Endometrial microvascular endothelial cells (primary cell): ENCODE data around the gene ZNF568. TPM values are rescaled to one million over a fixed set of nuclear protein-coding genes. Genes with fewer than 3 reads are reported as not detected.

Experiments used
- in situ Hi-C: cut with HindIII; loops from 2 replicates; pipeline ENCODE4 v1.10.0; 2017; ENCODE audit warnings: low sequenced_read_pairs, low pct_unique_long_range_greater_than_20kb; ENCODE audit errors: inconsistent ontology term
- total RNA-seq: library from RNA; depleted of rRNA; stranded (reverse); fragments of >200 nt; gene quantifications from one replicate; pipeline ENCODE4 v1.2.3, GENCODE V29; 2015; ENCODE audit errors: inconsistent ontology term

The ZNF568 gene
- total RNA-seq, 1 donor from 2014 or later = 2.5 TPM

DNA sequence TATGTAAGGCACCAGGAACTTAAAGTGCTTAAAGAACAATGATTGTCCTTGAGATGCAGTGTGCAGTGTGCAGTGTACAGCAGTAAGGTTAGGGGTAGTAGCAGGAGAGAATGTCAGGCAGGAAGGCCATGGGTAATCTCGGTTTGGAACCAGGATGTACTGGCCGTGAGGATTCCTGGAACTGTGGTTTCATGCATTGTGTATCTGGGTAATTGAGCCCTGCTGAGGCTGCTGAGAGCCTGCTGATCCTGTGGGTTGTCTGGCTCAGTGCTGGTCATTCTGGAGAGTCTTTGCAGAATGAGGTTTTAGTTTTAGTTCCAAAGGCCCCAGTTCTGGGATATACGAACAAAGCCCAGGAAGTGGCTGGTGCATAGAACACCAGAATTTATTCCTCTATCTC is 71.0 kb downstream of the ZNF568 start:
- in situ Hi-C loops = no loop called here

DNA sequence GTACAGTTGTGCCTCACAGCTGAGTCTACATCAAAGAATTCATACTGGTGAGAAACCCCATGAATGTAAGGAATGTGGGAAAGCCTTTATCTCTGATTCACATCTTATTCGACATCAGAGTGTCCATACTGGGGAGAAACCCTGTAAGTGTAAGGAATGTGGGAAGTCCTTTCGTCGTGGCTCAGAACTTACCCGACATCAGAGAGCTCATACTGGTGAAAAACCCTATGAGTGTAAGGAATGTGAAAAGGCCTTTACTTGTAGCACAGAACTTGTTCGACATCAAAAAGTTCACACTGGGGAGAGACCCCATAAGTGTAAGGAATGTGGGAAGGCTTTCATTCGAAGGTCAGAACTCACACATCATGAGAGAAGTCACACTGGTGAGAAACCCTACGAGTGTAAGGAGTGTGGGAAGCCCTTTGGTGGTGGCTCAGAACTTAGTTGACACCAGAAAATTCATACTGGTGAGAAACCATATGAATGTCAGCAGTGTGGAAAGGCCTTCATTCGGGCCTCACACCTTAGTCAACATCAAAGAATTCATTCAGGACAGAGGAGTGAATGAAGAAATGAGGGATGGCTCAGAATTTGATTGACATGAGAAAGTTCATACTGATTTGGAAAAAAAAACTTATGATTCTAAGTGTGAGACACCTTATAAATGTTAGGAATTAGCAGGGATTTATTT is 81.2 kb downstream of the ZNF568 start:
- in situ Hi-C loops = no loop called here

DNA sequence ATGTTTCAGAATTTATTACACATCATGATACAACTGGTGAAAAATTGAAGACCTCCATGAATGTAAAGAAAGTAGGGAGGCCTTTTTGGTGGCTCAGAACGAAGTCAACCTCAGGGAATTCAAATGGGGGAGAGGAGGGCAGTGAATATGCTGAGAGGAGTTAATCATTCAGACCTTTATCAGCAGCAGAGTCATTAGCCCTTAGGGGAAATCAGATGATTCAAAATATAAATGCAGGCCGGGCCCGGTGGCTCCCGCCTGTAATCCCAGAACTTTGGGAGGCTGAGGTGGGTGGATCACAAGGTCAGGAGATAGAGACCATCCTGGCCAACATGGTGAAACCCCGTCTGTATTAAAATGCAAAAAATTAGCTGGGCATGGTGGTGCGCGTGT is 81.7 kb downstream of the ZNF568 start:
- in situ Hi-C loops = no loop called here

DNA sequence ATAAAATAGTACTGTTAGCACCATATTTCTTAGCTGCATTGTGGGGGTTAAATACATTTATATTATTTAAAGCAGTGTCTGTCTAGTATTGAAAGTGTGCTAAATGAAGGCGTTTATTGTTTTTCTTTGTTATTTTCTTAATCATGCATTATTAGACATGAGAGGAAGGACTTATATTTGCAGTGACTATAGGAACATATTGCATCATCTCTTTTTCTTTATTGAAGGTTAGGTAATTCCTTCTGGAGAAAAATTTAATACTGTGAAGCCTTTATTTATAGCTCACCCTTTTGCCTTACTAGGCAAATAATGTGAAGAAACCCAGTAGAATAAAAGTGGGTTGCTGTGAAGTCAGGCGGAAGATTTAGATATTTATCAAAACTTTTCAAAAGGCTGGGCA is 83.2 kb downstream of the ZNF568 start:
- in situ Hi-C loops = no loop called here

DNA sequence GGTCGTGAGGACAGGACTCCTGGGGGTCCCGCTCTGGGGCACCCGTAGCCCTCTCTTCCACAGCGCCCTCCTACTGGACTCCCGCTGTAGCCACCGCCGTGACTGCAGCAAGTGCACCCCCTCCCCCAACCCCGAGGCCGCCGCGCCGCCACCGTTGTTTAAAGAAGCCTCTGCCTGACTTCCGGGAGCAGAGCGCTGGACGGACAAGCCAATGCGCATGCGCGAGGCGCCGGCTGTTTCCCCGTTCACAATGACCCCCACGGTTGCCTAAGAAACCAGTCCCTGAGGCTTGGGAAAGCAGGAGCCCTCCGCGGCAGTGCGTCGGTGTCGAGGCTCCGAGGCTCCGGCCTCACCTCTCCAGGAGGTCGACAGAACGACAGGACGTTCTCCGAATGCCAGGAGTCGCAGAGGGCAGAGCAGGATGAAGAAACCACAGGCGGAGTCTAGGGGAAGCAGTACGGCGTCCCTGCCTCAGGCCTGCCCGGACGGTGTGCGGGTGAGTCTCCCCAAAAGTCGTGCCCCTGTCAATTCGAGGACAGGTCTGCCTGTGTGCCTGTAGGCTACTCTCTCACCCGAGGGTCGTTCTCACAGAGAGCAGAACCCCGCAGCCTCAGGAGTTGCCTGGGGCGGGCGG is 91.6 kb downstream of the ZNF568 start:
- in situ Hi-C loops = no loop called here

DNA sequence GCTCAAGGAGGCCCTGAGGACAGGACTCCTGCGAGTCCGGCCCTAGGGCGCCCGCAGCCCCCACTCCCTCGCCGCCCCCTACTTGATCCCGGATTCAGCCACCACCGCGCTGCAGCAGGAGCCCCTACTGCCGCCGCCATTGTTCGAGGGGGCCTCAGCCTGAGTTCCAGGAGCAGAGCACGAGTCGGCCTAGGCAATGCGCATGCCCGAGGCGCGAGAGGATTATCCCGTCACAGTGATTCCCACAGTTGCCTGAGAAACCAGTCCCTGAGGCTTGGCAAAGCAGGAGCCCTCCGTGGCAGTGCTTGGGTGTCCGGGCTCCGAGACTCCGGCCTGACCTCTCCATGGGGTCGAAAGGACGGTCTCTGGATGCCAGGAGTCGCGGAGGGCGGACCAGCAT is 93.7 kb downstream of the ZNF568 start:
- in situ Hi-C loops = no loop called here

DNA sequence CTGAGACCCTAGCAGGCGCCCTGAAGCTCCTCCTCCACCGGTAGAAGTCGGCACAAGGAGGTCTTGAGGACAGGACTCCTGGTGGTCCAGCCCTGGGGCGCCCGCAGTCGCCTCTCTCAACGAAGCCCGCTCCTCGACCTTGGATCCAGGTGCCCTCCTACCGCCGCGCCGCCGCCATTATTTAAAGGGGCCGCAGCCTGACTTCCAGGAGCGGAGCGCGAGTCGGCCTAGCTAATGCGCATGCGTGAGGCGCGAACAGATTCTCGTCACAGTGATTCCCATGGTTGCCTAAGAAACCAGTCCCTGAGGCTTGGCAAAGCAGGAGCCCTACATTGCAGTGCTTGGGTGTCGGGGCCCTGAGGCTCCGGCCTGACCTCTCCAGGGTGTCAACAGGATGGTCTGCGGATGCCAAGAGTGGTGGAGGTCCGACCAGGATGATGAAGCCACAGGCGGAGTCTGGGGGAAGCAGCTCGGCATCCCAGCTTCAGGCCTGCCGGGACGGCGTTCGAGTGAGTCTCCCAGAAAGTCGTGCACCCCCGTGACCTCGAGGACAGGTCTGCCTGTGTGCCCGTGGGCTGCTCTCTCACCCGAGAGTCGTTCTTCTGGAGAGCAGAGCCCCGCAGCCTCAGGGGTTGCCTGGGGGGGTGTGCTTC is 96.1 kb downstream of the ZNF568 start:
- in situ Hi-C loops = no loop called here

DNA sequence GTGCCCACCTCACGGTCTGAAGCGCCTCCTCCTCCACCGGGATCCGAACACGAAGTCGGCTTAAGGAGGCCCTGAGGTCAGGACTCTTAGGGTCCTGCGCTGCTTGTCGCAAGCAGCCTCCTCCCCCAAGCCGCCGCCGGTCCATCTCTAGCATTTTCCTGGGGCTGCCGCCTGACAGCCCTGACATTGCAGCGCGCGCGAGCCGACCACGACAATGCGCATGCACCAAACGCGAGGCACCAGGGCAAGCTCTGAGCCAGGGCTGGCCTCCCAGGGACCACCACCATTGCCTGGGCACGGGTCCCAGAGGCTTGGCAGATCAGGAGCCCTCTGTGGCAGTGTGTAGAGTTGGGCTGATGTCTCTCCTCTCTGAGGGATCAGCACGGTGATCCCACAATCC is 98.3 kb downstream of the ZNF568 start:
- in situ Hi-C loops = no loop called here

DNA sequence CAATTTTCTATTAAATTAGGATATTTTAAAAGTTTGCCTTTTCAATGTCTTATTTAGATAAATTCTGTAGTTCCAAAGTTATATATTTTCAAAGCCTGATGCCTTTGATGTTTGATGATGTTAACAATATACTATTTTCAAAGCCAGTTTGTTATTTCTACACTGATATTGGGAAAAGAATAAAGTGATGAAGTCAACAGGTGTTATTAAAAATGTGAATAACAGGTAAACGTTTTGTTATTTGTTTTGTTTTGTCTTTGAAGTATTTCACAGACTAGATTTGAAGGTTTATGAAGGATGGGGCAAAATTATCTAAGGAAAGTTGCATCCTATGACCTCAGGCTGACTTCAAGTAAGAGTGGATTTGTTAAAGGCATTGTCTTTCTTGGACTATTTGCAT is 129.0 kb downstream of the ZNF568 start:
- in situ Hi-C loops = no loop called here

Other genes starting within 250 kb of the ZNF568 start
- 23.2 TPM for gene ZNF461, start 249.5 kb upstream of the ZNF568 start, total RNA-seq
- gene ZNF567, start 228.7 kb upstream of the ZNF568 start, total RNA-seq = 5.5 TPM
- gene ZNF850, start 143.5 kb upstream of the ZNF568 start, total RNA-seq = 0.84 TPM
- gene ZNF790, start 77.9 kb upstream of the ZNF568 start, total RNA-seq = 5.2 TPM
- 1.4 TPM for gene ZNF345, start 65.5 kb upstream of the ZNF568 start, total RNA-seq
- 2.1 TPM for gene ZNF829, start within 50 bp of the ZNF568 start, total RNA-seq
- gene ZNF420, start 162.1 kb downstream of the ZNF568 start, total RNA-seq = 2.0 TPM